A549 (cell line): ENCODE results near the gene MAP7D3. TPM values are rescaled to one million over a fixed set of nuclear protein-coding genes. Genes with fewer than 3 reads are reported as not detected.

Experiments used
- ATAC-seq, 2 experiments: fragments of 200-7000 bp in 1 of 2; fragments of >200 bp in 1 of 2; cut with Nextera tagmentation in 1 of 2; cut with Tn5 transposase in 1 of 2; 3 replicates each; pipeline versions ENCODE4 v1.8.0 to v1.9.1; 2018 to 2020; ENCODE audit warnings: mild to moderate bottlenecking in 1 of 2, moderate library complexity in 1 of 2
- CTCF ChIA-PET: fragments of 300-600 bp; sonication (Branson Sonifier 250); formaldehyde crosslinking; extraction: SDS; loops from one replicate; lab custom pipeline; 2021; ENCODE audit warnings: antibody characterized with exemption, inconsistent platforms; lab: Yijun Ruan, JAX
- POLR2A ChIA-PET: fragments of 350-600 bp; formaldehyde crosslinking; extraction: SDS; loops from one replicate; lab custom pipeline; 2021; ENCODE audit warnings: antibody characterized with exemption, inconsistent platforms; lab: Yijun Ruan, JAX
- DNase-seq, 2 experiments: peaks; one replicate each; pipeline versions ENCODE4 v3.0.0 to v3.0.0-alpha.2; 2011 to 2016; ENCODE audit warnings: low read depth in 1 of 2, low spot score in 1 of 2
- FAIRE-seq: peaks from 2 replicates; lab custom pipeline; 2011; peaks lifted over from hg19 to GRCh38; lab: Jason Lieb, UNC
- H3K27ac ChIP-seq, 2 experiments: fragments of >200 bp; sonication (Bioruptor Twin); formaldehyde crosslinking; 3 replicates each; pipeline ENCODE4 v1.5.1; 2016 to 2017
- H3K4me1 ChIP-seq: fragments of >200 bp; sonication (Bioruptor Twin); formaldehyde crosslinking; 3 replicates; pipeline ENCODE4 v1.6.1; 2016
- H3K4me2 ChIP-seq: fragments of >200 bp; sonication (Bioruptor Twin); formaldehyde crosslinking; 3 replicates; pipeline ENCODE4 v1.6.1; 2016
- H3K4me3 ChIP-seq: fragments of >200 bp; sonication (Bioruptor Twin); formaldehyde crosslinking; 3 replicates; pipeline ENCODE4 v1.5.1; 2016
- H3K9me3 ChIP-seq: fragments of >200 bp; sonication (Bioruptor Twin); formaldehyde crosslinking; 3 replicates; pipeline ENCODE4 v1.6.1; 2016
- ATOH8 ChIP-seq: fragments of 250-450 bp; sonication (Bioruptor Pico); IDR thresholded peaks from 2 replicates; pipeline ENCODE4 v1.5.0; 2020; ENCODE audit warnings: low read depth, mild to moderate bottlenecking, moderate library complexity
- CBX2 ChIP-seq: fragments of 200-600 bp; sonication (generic); IDR thresholded peaks from 2 replicates; pipeline ENCODE4 v1.6.1; 2016; ENCODE audit warnings: low read depth, mild to moderate bottlenecking, borderline replicate concordance
- FOXS1 ChIP-seq: fragments of 250-450 bp; sonication (Bioruptor Pico); IDR thresholded peaks from 2 replicates; pipeline ENCODE4 v1.5.0; 2020; ENCODE audit warnings: mild to moderate bottlenecking, moderate library complexity
- HES2 ChIP-seq: fragments of >200 bp; sonication (Bioruptor Twin); formaldehyde crosslinking; IDR thresholded peaks from 2 replicates; pipeline ENCODE4 v1.6.1; 2016
- HOXB13 ChIP-seq: fragments of 250-450 bp; sonication (Bioruptor Pico); IDR thresholded peaks from 2 replicates; pipeline ENCODE4 v1.5.0; 2020; ENCODE audit warnings: low read depth, mild to moderate bottlenecking, moderate library complexity
- HOXB5 ChIP-seq: fragments of 250-450 bp; sonication (Bioruptor Pico); IDR thresholded peaks from 2 replicates; pipeline ENCODE4 v1.5.0; 2020; ENCODE audit warnings: mild to moderate bottlenecking, moderate library complexity
- JUN ChIP-seq, 2 experiments: fragments of >200 bp; sonication (Bioruptor Twin); formaldehyde crosslinking; IDR thresholded peaks; 2 replicates in 1 of 2; 3 replicates in 1 of 2; pipeline ENCODE4 v1.6.1; 2016 to 2017
- JUNB ChIP-seq: fragments of >200 bp; sonication (Bioruptor Twin); formaldehyde crosslinking; IDR thresholded peaks from 2 replicates; pipeline ENCODE4 v1.6.1; 2016
- MAZ ChIP-seq: fragments of 150-350 bp; IDR thresholded peaks from 2 replicates; pipeline ENCODE4 v1.6.1; 2014; ENCODE audit warnings: antibody characterized with exemption, low read depth, low read length, borderline replicate concordance
- POLR2AphosphoS2 ChIP-seq: conservative IDR thresholded peaks from 2 replicates; pipeline ENCODE4 v1.6.1; 2012; ENCODE audit warnings: low read length, improper control_type of control experiment, inconsistent platforms
- RCOR1 ChIP-seq: fragments of 150-350 bp; IDR thresholded peaks from 2 replicates; pipeline ENCODE4 v1.6.1; 2014; ENCODE audit warnings: antibody characterized with exemption, low read length, low read depth
- REST ChIP-seq: fragments of 200-600 bp; sonication (generic); IDR thresholded peaks from 2 replicates; pipeline ENCODE4 v1.6.1; 2016; ENCODE audit warnings: antibody characterized with exemption, mild to moderate bottlenecking, moderate library complexity
- TFCP2L1 ChIP-seq: fragments of 250-450 bp; sonication (Bioruptor Pico); IDR thresholded peaks from 2 replicates; pipeline ENCODE4 v1.5.0; 2021; ENCODE audit warnings: mild to moderate bottlenecking
- ZFP36 ChIP-seq: fragments of 450-650 bp; IDR thresholded peaks from 2 replicates; pipeline ENCODE4 v1.6.1; 2014; ENCODE audit warnings: borderline replicate concordance; ENCODE audit not compliant: partially characterized antibody
- ZNF302 ChIP-seq: fragments of 250-450 bp; sonication (Bioruptor Pico); IDR thresholded peaks from 2 replicates; pipeline ENCODE4 v1.9.0; 2021; ENCODE audit warnings: inconsistent platforms, mild to moderate bottlenecking, moderate library complexity
- ZSCAN20 ChIP-seq: fragments of 250-450 bp; sonication (Bioruptor Pico); IDR thresholded peaks from 2 replicates; pipeline ENCODE4 v1.8.0; 2022; ENCODE audit warnings: mild to moderate bottlenecking, moderate library complexity
- WGBS: methylation state at CpG from one replicate; pipeline ENCODE4 v1.1.6; 2017; ENCODE audit errors: missing lambda C conversion rate; 5-methylcytosine and 5-hydroxymethylcytosine counted together
- polyA plus RNA-seq, 4 experiments: library from polyadenylated mRNA; depleted of rRNA in 3 of 4; stranded (reverse); fragments of >200 nt; fragmentation: RNase III in 1 of 4; extraction: RNeasy Plus Mini Kit Qiagen cat#74134 plus additional on column Dnase treatment in 1 of 4; gene quantifications; 2 replicates in 3 of 4; 3 replicates in 1 of 4; pipeline ENCODE4 v1.2.3, GENCODE V29; 2011 to 2017
- TF ChIP-seq, protein P1 (sequence below): fragments of 150-350 bp; IDR thresholded peaks from 2 replicates; pipeline ENCODE4 v1.6.1; 2014; ENCODE audit warnings: low read depth, mild to moderate bottlenecking, low read length
- TF ChIP-seq, protein P2 (sequence below): IDR thresholded peaks from 2 replicates; pipeline ENCODE4 v1.6.1; 2012; ENCODE audit warnings: low read depth, borderline replicate concordance

Gene MAP7D3
- polyA plus RNA-seq, 2 of the 4 experiments (the other 2 are of a cell fraction) = 9.9 to 13.1 TPM

DNA sequence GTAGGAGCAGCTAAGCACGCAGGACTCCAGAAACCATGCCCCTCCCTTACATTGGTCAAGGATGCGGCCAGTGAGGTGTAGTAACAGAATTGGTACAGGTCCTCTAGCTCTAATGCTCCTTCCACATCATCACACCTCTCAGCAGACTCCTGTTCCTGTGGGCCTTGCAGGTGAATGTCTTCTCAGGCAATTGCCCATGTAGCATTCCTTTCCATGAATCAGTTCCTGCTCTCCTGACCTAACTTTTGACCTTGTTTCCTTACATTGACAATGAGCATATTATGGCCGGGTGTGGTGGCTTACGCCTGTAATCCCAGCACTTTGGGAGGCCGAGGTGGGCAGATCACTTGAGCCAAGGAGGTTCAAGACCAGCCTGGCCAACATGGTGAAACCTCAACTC, 31.3 kb downstream of the MAP7D3 start:
- CTCF ChIA-PET = interaction anchor here (1.0 kb wide), 1 partner anchor 11 kb away, joined by 4 read pairs; no protein-coding TSS in a partner anchor
- H3K4me3 ChIP-seq = no peak overlapping the region
- H3K4me1 ChIP-seq = peaks cover 8% of the 10 kb centered on the region; the same call in 2 of the 3 replicates
- no peak overlapping the region; the same call in 2 of the 3 replicates for H3K4me2 ChIP-seq
- TF ChIP-seq CBX2 (no peak), RCOR1 (no peak), HES2 (no peak), HOXB5 (CRISPR knock-in tag) (no peak), HOXB13 (CRISPR knock-in tag) (no peak), ATOH8 (CRISPR knock-in tag) (no peak)
- TF ChIP-seq, protein P1, sequence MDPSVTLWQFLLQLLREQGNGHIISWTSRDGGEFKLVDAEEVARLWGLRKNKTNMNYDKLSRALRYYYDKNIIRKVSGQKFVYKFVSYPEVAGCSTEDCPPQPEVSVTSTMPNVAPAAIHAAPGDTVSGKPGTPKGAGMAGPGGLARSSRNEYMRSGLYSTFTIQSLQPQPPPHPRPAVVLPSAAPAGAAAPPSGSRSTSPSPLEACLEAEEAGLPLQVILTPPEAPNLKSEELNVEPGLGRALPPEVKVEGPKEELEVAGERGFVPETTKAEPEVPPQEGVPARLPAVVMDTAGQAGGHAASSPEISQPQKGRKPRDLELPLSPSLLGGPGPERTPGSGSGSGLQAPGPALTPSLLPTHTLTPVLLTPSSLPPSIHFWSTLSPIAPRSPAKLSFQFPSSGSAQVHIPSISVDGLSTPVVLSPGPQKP = no peak
- POLR2A ChIA-PET = no interaction called here
- 85% methylated on average over 5 of the region's 5 CpGs for WGBS
- H3K27ac ChIP-seq = no peak overlapping the region
- FAIRE-seq = no peak
- no peak for ATAC-seq
- no peak for DNase-seq
- H3K9me3 ChIP-seq = no peaks in the 10 kb centered on the region

GRCh38 chrX:136215559-136215958, 35.6 kb downstream of the MAP7D3 start:
- Histone ChIP-seq H3K4me2 (no peak overlapping the region), H3K27ac (no peak overlapping the region), H3K4me3 (no peak overlapping the region), H3K4me1 (peaks cover 3% of the 10 kb centered on the region; the same call in 2 of the 3 replicates), H3K9me3 (no peaks in the 10 kb centered on the region)
- CTCF ChIA-PET = interaction anchor here (1.0 to 1.1 kb wide), 2 partner anchors 9 to 188 kb away, joined by 3 to 4 read pairs; no protein-coding TSS in a partner anchor
- no peak for TF ChIP-seq FOXS1 (CRISPR knock-in tag)
- no peak for TF ChIP-seq ZNF302
- no peak for TF ChIP-seq REST
- no peak for TF ChIP-seq TFCP2L1 (CRISPR knock-in tag)
- TF ChIP-seq POLR2AphosphoS2 = no peak
- TF ChIP-seq, protein P2, sequence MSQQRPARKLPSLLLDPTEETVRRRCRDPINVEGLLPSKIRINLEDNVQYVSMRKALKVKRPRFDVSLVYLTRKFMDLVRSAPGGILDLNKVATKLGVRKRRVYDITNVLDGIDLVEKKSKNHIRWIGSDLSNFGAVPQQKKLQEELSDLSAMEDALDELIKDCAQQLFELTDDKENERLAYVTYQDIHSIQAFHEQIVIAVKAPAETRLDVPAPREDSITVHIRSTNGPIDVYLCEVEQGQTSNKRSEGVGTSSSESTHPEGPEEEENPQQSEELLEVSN = no peak
- no peak for TF ChIP-seq JUNB
- no peak for TF ChIP-seq MAZ
- TF ChIP-seq ZFP36 = no peak
- TF ChIP-seq ZSCAN20 = no peak
- no peak for TF ChIP-seq JUN (IDR thresholded peaks at IDR 0.05)
- FAIRE-seq (no peak), ATAC-seq (no peak), DNase-seq (no peak)
- POLR2A ChIA-PET = no interaction called here
